ENCODE results near the gene RNASEH2B.

Gene RNASEH2B

GRCh38 chr13:50940509-50940908 is 30.9 kb downstream of the RNASEH2B start:
- Histone ChIP-seq H3K9me3 (ENCODE audit: control insufficient read depth, low read length) (peaks cover 4% of the 10 kb centered on the region), H3K4me3 (ENCODE audit: extremely low read depth, insufficient read depth, low read length, poor library complexity, severe bottlenecking) (no peak overlapping the region), H3K36me3 (ENCODE audit: control insufficient read depth, insufficient read depth, low read length) (peaks cover 4% of the 10 kb centered on the region), H3K27ac (ENCODE audit: low read depth, low read length, severe bottlenecking) (no peak overlapping the region), H3K4me1 (ENCODE audit: control insufficient read depth, insufficient read depth, low read length, poor library complexity, severe bottlenecking) (no peaks in the 10 kb centered on the region)
- 75% methylated on average over 2 of the region's 2 CpGs; no CpG with 5 or more reads in 1 of the 2 experiments for WGBS, 2 experiments (ENCODE audit: insufficient coverage in 2 of 2)

GRCh38 chr13:50941146-50941545 is 31.6 kb downstream of the RNASEH2B start:
- no peak overlapping the region for H3K4me3 ChIP-seq (ENCODE audit: extremely low read depth, insufficient read depth, low read length, poor library complexity, severe bottlenecking)
- H3K9me3 ChIP-seq (ENCODE audit: control insufficient read depth, low read length) = peaks cover 4% of the 10 kb centered on the region
- peaks cover 4% of the 10 kb centered on the region for H3K36me3 ChIP-seq (ENCODE audit: control insufficient read depth, insufficient read depth, low read length)
- no peak overlapping the region for H3K27ac ChIP-seq (ENCODE audit: low read depth, low read length, severe bottlenecking)
- 83% methylated on average over 2 of the region's 2 CpGs; no CpG with 5 or more reads in 1 of the 2 experiments for WGBS, 2 experiments (ENCODE audit: insufficient coverage in 2 of 2)
- H3K4me1 ChIP-seq (ENCODE audit: control insufficient read depth, insufficient read depth, low read length, poor library complexity, severe bottlenecking) = no peaks in the 10 kb centered on the region

- Histone ChIP-seq H3K4me3 (ENCODE audit: extremely low read depth, insufficient read depth, low read length, poor library complexity, severe bottlenecking) (no peak overlapping the region), H3K9me3 (ENCODE audit: control insufficient read depth, low read length) (peaks cover 1% of the 10 kb centered on the region), H3K27ac (ENCODE audit: low read depth, low read length, severe bottlenecking) (no peak overlapping the region), H3K36me3 (ENCODE audit: control insufficient read depth, insufficient read depth, low read length) (peaks cover 4% of the 10 kb centered on the region), H3K4me1 (ENCODE audit: control insufficient read depth, insufficient read depth, low read length, poor library complexity, severe bottlenecking) (no peaks in the 10 kb centered on the region)
- WGBS, 2 experiments (ENCODE audit: insufficient coverage in 2 of 2) = 53 to 100% methylated on average over 1 to 2 of the region's 3 CpGs
Observed at GRCh38 chr13:50942630-50943311, 33.2 kb downstream of the RNASEH2B start.

- WGBS, 2 experiments (ENCODE audit: insufficient coverage in 2 of 2) = no CpG with 5 or more reads among the region's 1 CpG
- H3K4me1 ChIP-seq (ENCODE audit: control insufficient read depth, insufficient read depth, low read length, poor library complexity, severe bottlenecking) = no peaks in the 10 kb centered on the region
- H3K4me3 ChIP-seq (ENCODE audit: extremely low read depth, insufficient read depth, low read length, poor library complexity, severe bottlenecking) = no peak overlapping the region
- H3K9me3 ChIP-seq (ENCODE audit: control insufficient read depth, low read length) = no peaks in the 10 kb centered on the region
- H3K36me3 ChIP-seq (ENCODE audit: control insufficient read depth, insufficient read depth, low read length) = peaks cover 3% of the 10 kb centered on the region
- H3K27ac ChIP-seq (ENCODE audit: low read depth, low read length, severe bottlenecking) = no peak overlapping the region
Observed at GRCh38 chr13:50945669-50946068, 36.1 kb downstream of the RNASEH2B start.

- no peaks in the 10 kb centered on the region for H3K4me1 ChIP-seq (ENCODE audit: control insufficient read depth, insufficient read depth, low read length, poor library complexity, severe bottlenecking)
- H3K9me3 ChIP-seq (ENCODE audit: control insufficient read depth, low read length) = no peaks in the 10 kb centered on the region
- WGBS, 2 experiments (ENCODE audit: insufficient coverage in 2 of 2) = 80% methylated on average over 1 of the region's 1 CpG; no CpG with 5 or more reads in 1 of the 2 experiments
- no peak overlapping the region for H3K27ac ChIP-seq (ENCODE audit: low read depth, low read length, severe bottlenecking)
- H3K36me3 ChIP-seq (ENCODE audit: control insufficient read depth, insufficient read depth, low read length) = peaks cover 3% of the 10 kb centered on the region
- H3K4me3 ChIP-seq (ENCODE audit: extremely low read depth, insufficient read depth, low read length, poor library complexity, severe bottlenecking) = no peak overlapping the region
Observed at GRCh38 chr13:50948601-50949000, 39.0 kb downstream of the RNASEH2B start.

- 86% methylated on average over 1 to 2 of the region's 3 CpGs for WGBS, 2 experiments (ENCODE audit: insufficient coverage in 2 of 2)
- H3K9me3 ChIP-seq (ENCODE audit: control insufficient read depth, low read length) = no peaks in the 10 kb centered on the region
- peaks cover 3% of the 10 kb centered on the region for H3K36me3 ChIP-seq (ENCODE audit: control insufficient read depth, insufficient read depth, low read length)
- no peak overlapping the region for H3K4me3 ChIP-seq (ENCODE audit: extremely low read depth, insufficient read depth, low read length, poor library complexity, severe bottlenecking)
- H3K4me1 ChIP-seq (ENCODE audit: control insufficient read depth, insufficient read depth, low read length, poor library complexity, severe bottlenecking) = no peaks in the 10 kb centered on the region
- no peak overlapping the region for H3K27ac ChIP-seq (ENCODE audit: low read depth, low read length, severe bottlenecking)
Observed at GRCh38 chr13:50950849-50951248, 41.3 kb downstream of the RNASEH2B start.

GRCh38 chr13:50951366-50951765 is 41.8 kb downstream of the RNASEH2B start:
- no peak overlapping the region for H3K27ac ChIP-seq (ENCODE audit: low read depth, low read length, severe bottlenecking)
- H3K36me3 ChIP-seq (ENCODE audit: control insufficient read depth, insufficient read depth, low read length) = peaks cover 3% of the 10 kb centered on the region
- WGBS, 2 experiments (ENCODE audit: insufficient coverage in 2 of 2) = 67 to 88% methylated on average over 1 of the region's 3 CpGs
- H3K4me3 ChIP-seq (ENCODE audit: extremely low read depth, insufficient read depth, low read length, poor library complexity, severe bottlenecking) = no peak overlapping the region
- H3K4me1 ChIP-seq (ENCODE audit: control insufficient read depth, insufficient read depth, low read length, poor library complexity, severe bottlenecking) = no peaks in the 10 kb centered on the region
- H3K9me3 ChIP-seq (ENCODE audit: control insufficient read depth, low read length) = no peaks in the 10 kb centered on the region

GRCh38 chr13:50955241-50955640 is 45.6 kb downstream of the RNASEH2B start:
- WGBS, 2 experiments (ENCODE audit: insufficient coverage in 2 of 2) = 93 to 100% methylated on average over 1 to 4 of the region's 4 CpGs
- no peak overlapping the region for H3K27ac ChIP-seq (ENCODE audit: low read depth, low read length, severe bottlenecking)

GRCh38 chr13:50955798-50956197 is 46.2 kb downstream of the RNASEH2B start:
- H3K4me3 ChIP-seq (ENCODE audit: extremely low read depth, insufficient read depth, low read length, poor library complexity, severe bottlenecking) = no peak overlapping the region
- no peaks in the 10 kb centered on the region for H3K4me1 ChIP-seq (ENCODE audit: control insufficient read depth, insufficient read depth, low read length, poor library complexity, severe bottlenecking)
- H3K27ac ChIP-seq (ENCODE audit: low read depth, low read length, severe bottlenecking) = no peak overlapping the region
- no peaks in the 10 kb centered on the region for H3K36me3 ChIP-seq (ENCODE audit: control insufficient read depth, insufficient read depth, low read length)
- WGBS, 2 experiments (ENCODE audit: insufficient coverage in 2 of 2) = no CpG with 5 or more reads among the region's 1 CpG
- H3K9me3 ChIP-seq (ENCODE audit: control insufficient read depth, low read length) = no peaks in the 10 kb centered on the region

More at GRCh38 chr13:50955241-50955640, 45.6 kb downstream of the RNASEH2B start:
- Histone ChIP-seq H3K9me3 (ENCODE audit: control insufficient read depth, low read length) (no peaks in the 10 kb centered on the region), H3K4me1 (ENCODE audit: control insufficient read depth, insufficient read depth, low read length, poor library complexity, severe bottlenecking) (no peaks in the 10 kb centered on the region), H3K4me3 (ENCODE audit: extremely low read depth, insufficient read depth, low read length, poor library complexity, severe bottlenecking) (no peak overlapping the region), H3K36me3 (ENCODE audit: control insufficient read depth, insufficient read depth, low read length) (no peaks in the 10 kb centered on the region)

- H3K9me3 ChIP-seq (ENCODE audit: control insufficient read depth, low read length) = no peaks in the 10 kb centered on the region
- 71 to 86% methylated on average over 1 of the region's 2 CpGs for WGBS, 2 experiments (ENCODE audit: insufficient coverage in 2 of 2)
- peaks cover 5% of the 10 kb centered on the region for H3K36me3 ChIP-seq (ENCODE audit: control insufficient read depth, insufficient read depth, low read length)
- H3K4me3 ChIP-seq (ENCODE audit: extremely low read depth, insufficient read depth, low read length, poor library complexity, severe bottlenecking) = no peak overlapping the region
- H3K4me1 ChIP-seq (ENCODE audit: control insufficient read depth, insufficient read depth, low read length, poor library complexity, severe bottlenecking) = no peaks in the 10 kb centered on the region
- H3K27ac ChIP-seq (ENCODE audit: low read depth, low read length, severe bottlenecking) = no peak overlapping the region
Observed at GRCh38 chr13:50957620-50958019, 48.0 kb downstream of the RNASEH2B start.

- Histone ChIP-seq H3K9me3 (ENCODE audit: control insufficient read depth, low read length) (no peaks in the 10 kb centered on the region), H3K4me1 (ENCODE audit: control insufficient read depth, insufficient read depth, low read length, poor library complexity, severe bottlenecking) (no peaks in the 10 kb centered on the region), H3K4me3 (ENCODE audit: extremely low read depth, insufficient read depth, low read length, poor library complexity, severe bottlenecking) (no peak overlapping the region), H3K36me3 (ENCODE audit: control insufficient read depth, insufficient read depth, low read length) (no peaks in the 10 kb centered on the region), H3K27ac (ENCODE audit: low read depth, low read length, severe bottlenecking) (no peak overlapping the region)
- WGBS, 2 experiments (ENCODE audit: insufficient coverage in 2 of 2) = 66 to 76% methylated on average over 5 to 8 of the region's 11 CpGs
Observed at GRCh38 chr13:50969691-50970090, 60.1 kb downstream of the RNASEH2B start.

Data from mesodermal cell (in vitro differentiated cells).